NCI-H748 (cell line): ENCODE results near the gene CGB5.

Experiments used
- DNase-seq: peaks from one replicate; lab custom pipeline; 2025; ENCODE audit not compliant: unreplicated experiment; lab: John Stamatoyannopoulos, UW

Gene CGB5

DNA sequence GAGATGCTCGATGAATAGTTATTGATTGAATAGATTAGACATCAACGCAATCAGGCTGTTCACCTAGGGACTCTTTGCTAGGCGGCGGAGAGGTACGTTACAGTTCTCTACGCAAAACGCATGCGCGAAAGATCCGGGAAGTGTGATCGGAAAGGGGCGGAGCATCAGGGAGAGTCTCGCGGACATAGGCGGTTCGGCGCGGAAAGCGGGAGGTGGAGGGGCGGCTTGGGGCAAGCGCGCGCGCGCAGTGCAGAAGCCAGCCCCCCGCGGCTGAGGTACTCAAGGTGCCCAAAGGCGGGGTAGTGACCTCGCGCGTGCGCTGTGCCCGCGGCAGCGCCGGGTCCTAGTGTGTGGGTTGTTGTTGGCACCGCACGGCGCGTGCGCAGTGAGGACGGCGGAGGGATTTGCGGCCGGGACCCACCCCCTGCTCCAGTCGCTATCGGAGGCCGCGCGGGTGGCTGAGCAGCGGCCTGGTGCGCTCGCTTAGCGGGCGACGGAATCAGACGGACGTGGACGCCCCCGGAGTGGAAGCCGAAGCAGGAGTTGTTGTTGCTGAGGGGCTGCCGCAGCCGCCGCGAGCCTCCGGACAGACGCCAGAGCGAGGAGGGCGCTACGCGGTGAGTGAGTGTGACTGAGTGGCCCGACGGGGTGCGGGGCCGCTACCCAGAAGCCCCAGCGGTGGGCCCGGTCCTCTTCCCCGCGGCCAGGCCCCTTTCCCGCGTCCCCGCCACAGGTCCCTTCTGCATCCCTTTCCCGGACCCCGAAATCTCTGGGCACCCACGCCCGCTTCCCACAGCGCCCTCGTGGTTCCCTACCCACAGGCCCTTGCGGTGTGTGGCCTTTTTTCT lies 41.6 kb downstream of the CGB5 start, which contains the start of gene SNRNP70:
Gene SNRNP70, plus strand, starts transcription at position 432 of the 848 bp plus-strand sequence. CDS start 964 bp downstream, outside the sequence.
- DNase-seq, result peak; percentile 100

DNA sequence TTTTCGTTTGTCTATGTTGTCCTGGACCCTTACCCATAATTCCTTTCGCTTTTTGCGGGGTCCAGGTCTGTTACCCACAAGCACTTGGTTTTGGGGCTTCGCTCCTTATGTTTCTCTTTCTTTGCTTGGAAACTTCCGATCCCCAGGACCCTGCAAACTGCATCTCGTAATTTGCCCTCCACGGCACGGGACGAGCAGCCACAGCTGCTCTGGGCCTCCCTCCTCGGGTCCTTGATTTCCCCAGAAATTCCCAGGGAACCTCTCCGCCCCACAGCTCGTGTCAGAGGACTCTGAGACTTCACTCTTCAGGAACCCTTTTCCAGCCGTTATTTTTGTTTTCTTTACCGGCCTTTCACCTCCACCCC lies 42.2 kb downstream of the CGB5 start:
- no peak for DNase-seq

DNA sequence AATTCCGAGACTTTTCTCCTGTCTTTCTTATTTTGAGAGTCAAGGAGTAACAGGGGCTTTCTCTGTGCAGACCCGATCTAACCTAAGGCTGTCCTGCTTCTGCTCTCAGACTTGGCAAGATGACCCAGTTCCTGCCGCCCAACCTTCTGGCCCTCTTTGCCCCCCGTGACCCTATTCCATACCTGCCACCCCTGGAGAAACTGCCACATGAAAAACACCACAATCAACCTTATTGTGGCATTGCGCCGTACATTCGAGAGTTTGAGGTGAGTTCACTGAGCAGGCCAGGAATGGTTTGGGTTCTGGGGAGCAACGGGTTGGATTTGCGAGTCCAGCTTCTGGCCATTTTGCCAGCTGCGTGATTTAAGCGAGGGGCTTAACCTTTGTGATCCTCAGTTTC lies 42.6 kb downstream of the CGB5 start:
- no peak for DNase-seq

DNA sequence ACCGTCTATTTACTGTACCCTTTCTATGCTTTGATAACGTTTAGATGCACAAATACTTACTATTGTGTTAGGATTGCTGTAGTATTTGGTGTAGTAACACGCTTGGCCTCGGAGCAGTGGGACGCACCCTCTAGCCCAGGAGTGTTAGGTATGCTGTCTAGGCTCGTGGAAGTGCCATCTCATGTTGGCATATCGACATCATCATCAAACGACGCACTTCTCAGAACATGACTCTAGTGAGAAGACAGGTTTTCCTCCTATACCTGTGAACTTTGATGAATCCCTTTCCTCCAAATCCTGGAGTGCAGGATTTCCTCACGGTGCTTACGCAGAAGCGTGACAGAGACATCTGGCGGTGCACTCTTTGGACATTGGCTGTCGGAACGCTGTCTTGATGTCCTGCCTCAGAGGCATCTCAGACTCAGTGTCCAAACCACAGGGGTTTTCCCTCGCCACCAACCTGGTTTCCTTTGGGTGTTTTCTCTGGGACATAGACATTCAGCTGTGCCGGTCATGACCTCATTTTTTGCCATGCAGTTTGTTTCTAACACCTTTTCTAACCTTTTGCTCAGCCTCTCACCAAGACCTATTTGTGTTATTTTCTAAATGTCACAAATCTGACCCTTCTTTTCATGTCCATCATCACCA lies 47.9 kb downstream of the CGB5 start:
- DNase-seq, result no peak

DNA sequence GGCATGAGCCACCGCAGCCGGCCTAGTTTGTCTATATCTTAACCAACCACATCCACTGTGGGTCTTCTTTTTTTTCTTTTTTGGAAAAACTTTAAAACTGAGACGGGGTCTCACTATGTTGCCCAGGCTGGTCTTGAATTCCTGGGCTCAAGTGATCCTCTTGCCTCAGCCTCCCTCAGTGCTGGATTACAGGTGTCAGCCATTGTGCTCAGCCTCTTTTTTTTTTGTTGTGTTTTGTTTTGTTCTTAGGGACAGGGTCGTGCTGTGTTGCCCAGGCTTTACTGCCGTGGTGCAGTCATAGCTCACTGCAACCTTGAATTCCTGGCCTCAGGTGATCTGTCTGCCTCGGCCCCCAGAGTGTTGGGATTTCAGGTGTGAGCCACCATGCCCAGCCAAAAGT lies 49.0 kb downstream of the CGB5 start:
- no peak for DNase-seq
